ENCODE measurements around the gene TAF10. TPM values are rescaled to one million over a fixed set of nuclear protein-coding genes. Genes with fewer than 3 reads are reported as not detected.

The TAF10 gene
- total RNA-seq, 1 donor from 2014 or later: 112 TPM

DNA sequence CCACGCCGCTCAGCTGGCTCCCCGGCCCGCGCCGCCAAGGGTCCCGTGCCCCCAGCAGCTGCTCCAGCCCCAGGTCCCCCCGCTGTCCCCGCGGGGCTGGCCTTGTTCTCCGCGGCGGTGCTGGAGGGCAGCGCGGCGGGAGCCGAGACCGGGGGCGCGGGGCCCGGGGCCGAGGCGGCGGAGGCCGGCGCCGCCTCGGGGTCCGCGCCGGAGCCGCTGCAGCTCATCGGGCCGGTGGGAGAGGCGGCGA, 128 bp downstream of the TAF10 start:
- Histone ChIP-seq H3K36me3 (peaks cover 73% of the 10 kb centered on the region), H3K4me3 (peak overlapping the region; percentile 81), H3K27ac (peak overlapping the region; percentile 97), H3K9me3 (no peaks in the 10 kb centered on the region), H3K4me1 (peaks cover 45% of the 10 kb centered on the region), H3K27me3 (ENCODE audit: low read depth) (no peaks in the 10 kb centered on the region)
- TF ChIP-seq, protein P1, sequence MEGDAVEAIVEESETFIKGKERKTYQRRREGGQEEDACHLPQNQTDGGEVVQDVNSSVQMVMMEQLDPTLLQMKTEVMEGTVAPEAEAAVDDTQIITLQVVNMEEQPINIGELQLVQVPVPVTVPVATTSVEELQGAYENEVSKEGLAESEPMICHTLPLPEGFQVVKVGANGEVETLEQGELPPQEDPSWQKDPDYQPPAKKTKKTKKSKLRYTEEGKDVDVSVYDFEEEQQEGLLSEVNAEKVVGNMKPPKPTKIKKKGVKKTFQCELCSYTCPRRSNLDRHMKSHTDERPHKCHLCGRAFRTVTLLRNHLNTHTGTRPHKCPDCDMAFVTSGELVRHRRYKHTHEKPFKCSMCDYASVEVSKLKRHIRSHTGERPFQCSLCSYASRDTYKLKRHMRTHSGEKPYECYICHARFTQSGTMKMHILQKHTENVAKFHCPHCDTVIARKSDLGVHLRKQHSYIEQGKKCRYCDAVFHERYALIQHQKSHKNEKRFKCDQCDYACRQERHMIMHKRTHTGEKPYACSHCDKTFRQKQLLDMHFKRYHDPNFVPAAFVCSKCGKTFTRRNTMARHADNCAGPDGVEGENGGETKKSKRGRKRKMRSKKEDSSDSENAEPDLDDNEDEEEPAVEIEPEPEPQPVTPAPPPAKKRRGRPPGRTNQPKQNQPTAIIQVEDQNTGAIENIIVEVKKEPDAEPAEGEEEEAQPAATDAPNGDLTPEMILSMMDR (IDR thresholded peaks at IDR 0.05): no peak
- DNase-seq (no peak), ATAC-seq (no peak)
- intact Hi-C loops (cut with DNase I): no loop called here

DNA sequence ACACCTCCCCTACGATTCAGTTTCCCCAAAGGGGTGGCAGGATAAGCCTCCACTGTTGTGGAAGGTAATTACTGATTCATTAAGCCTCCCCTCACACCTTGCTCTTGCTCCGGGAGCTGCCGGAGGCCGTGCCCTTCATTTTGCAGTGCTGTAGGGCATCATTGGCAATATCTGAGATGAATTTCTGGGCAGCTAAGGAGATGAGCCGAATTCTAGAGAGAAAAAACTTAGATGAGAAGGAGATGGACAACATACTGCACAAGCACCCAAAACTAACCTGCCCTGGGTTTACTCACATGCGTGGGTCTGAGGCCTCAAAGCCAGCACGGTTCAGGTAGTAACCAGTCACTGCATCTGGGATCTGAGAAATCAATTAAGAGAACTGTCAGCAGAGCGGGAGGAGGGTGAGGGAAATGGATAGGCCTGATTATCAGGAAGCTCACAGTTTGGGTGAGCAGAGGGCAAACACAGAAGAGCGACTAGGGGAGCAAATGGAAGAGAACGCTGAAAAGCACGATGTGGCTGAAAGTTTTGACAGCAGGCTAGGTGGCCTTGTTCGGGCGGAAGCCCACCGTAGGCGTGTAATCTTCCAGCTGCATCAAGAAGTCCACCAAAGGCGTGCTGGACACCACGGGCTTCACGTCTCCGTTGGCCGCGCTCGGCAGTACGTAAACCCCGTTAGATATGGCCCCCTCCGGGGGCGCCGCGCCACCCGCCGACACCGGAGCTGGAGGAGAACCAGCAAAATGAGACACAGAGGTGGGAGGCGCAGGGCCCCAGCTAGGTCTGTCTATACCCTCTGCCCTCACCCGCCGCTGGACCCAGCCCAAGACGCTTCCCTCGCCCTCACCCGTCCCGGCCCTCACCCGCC, 689 bp downstream of the TAF10 start:
- intact Hi-C loops (cut with DNase I): no loop called here
- no peaks in the 10 kb centered on the region for H3K9me3 ChIP-seq
- H3K4me3 ChIP-seq: peak overlapping the region; percentile 81
- peak; percentile 71 for DNase-seq
- peaks cover 50% of the 10 kb centered on the region for H3K4me1 ChIP-seq
- peak overlapping the region; percentile 97 for H3K27ac ChIP-seq
- TF ChIP-seq, protein P1 (IDR thresholded peaks at IDR 0.05): no peak
- ATAC-seq: peak; percentile 1 to 3
- no peaks in the 10 kb centered on the region for H3K27me3 ChIP-seq (ENCODE audit: low read depth)
- peaks cover 67% of the 10 kb centered on the region for H3K36me3 ChIP-seq

DNA sequence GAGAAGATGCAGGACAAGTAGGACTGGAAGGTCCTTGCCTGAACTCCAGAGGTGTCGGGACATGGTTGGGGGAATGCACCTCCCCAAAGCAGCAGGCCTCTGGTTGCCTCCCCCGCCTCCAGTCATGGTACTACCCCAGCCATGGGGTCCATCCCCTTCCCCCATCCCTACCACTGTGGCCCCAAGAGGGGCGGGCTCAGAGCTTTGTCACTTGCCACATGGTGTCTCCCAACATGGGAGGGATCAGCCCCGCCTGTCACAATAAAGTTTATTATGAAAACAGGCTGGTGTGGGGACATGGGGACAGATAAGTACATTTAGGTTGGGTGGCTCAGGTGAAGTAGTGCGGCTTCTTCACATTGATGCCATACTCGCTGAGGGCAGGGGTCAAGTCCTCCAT, 1.4 kb downstream of the TAF10 start:
- intact Hi-C loops (cut with DNase I): no loop called here
- ATAC-seq (no peak), DNase-seq (peak; percentile 46)
- H3K27ac ChIP-seq: peak overlapping the region; percentile 97
- TF ChIP-seq, protein P1 (IDR thresholded peaks at IDR 0.05): no peak
- H3K9me3 ChIP-seq: no peaks in the 10 kb centered on the region
- H3K4me1 ChIP-seq: peaks cover 58% of the 10 kb centered on the region
- no peaks in the 10 kb centered on the region for H3K27me3 ChIP-seq (ENCODE audit: low read depth)
- peak overlapping the region; percentile 81 for H3K4me3 ChIP-seq
- H3K36me3 ChIP-seq: peaks cover 60% of the 10 kb centered on the region

DNA sequence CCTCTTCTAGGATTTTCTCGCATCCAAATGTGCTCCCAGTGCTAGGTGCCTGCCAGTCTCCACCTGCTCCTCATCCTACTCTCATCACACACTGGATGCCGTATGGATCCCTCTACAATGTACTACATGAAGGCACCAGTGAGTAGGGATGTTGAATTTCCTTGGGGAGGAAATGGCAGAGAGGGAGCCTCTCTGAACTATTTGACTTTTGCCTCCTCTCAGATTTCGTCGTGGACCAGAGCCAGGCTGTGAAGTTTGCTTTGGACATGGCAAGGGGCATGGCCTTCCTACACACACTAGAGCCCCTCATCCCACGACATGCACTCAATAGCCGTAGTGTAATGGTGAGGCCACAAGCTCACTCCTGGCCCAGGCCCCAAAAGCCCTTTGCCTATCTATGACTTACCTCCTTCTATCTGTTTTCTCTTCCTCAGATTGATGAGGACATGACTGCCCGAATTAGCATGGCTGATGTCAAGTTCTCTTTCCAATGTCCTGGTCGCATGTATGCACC, 2.5 kb downstream of the TAF10 start:
- intact Hi-C loops (cut with DNase I): no loop called here
- TF ChIP-seq, protein P1 (IDR thresholded peaks at IDR 0.05): no peak

DNA sequence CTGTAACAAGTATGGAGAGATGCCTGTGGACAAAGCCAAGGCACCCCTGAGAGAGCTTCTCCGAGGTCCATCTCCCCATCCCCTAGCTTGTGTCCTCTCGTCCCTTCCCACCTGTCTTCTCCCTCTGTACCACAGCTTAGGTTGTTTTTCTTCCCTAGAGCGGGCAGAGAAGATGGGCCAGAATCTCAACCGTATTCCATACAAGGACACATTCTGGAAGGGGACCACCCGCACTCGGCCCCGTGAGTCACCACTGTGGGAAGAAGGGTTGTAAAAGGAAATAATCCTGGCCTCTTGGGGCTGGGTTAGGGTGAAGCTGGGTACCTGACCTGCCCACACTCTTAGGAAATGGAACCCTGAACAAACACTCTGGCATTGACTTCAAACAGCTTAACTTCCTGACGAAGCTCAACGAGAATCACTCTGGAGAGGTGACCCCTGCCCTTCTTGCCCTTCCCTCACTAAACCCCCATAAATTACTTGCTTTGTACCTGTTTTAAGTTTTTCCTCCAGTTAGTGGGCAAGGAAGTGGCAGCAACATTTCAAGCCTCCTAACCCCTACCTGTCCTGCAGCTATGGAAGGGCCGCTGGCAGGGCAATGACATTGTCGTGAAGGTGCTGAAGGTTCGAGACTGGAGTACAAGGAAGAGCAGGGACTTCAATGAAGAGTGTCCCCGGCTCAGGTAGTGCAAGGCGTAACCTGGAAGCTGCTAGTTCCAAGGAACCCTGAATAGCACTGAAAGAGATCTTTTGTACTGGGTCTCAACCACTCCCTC, 3.1 kb downstream of the TAF10 start:
- no peaks in the 10 kb centered on the region for H3K9me3 ChIP-seq
- TF ChIP-seq, protein P1 (IDR thresholded peaks at IDR 0.05): no peak
- H3K36me3 ChIP-seq: peaks cover 43% of the 10 kb centered on the region
- DNase-seq (no peak), ATAC-seq (no peak)
- H3K27ac ChIP-seq: no peak overlapping the region
- intact Hi-C loops (cut with DNase I): no loop called here
- no peaks in the 10 kb centered on the region for H3K27me3 ChIP-seq (ENCODE audit: low read depth)
- peaks cover 69% of the 10 kb centered on the region for H3K4me1 ChIP-seq
- H3K4me3 ChIP-seq: no peak overlapping the region

More for the DNA sequence above, 2.5 kb downstream of the TAF10 start:
- H3K27me3 ChIP-seq (ENCODE audit: low read depth): no peaks in the 10 kb centered on the region
- H3K4me3 ChIP-seq: no peak overlapping the region
- ATAC-seq (no peak), DNase-seq (no peak)
- no peaks in the 10 kb centered on the region for H3K9me3 ChIP-seq
- H3K4me1 ChIP-seq: peaks cover 68% of the 10 kb centered on the region
- H3K27ac ChIP-seq: no peak overlapping the region
- H3K36me3 ChIP-seq: peaks cover 50% of the 10 kb centered on the region
